ENCODE data around the gene NOC3L.

GRCh38 chr10:94308866-94309265, 53.9 kb downstream of the NOC3L start:
- no peak for TF ChIP-seq EZH2 (IDR thresholded peaks at IDR 0.05; ENCODE audit: insufficient read depth, low read length)
- TF ChIP-seq CTCF (IDR thresholded peaks at IDR 0.05; ENCODE audit: insufficient read depth, low read depth, low read length), result no peak
